Measurements from ENCODE around the gene DUSP16. TPM values are rescaled to one million over a fixed set of nuclear protein-coding genes. Genes with fewer than 3 reads are reported as not detected.

DUSP16 gene
- total RNA-seq, 2 experiments from 2014 or later = 45.7 to 47.2 TPM

- intact Hi-C loops (cut with micrococcal nuclease) = loop anchor here (2.0 to 5.0 kb wide), 3 partner anchors 55 to 249 kb away; no protein-coding TSS in a partner anchor
- Mint-ChIP-seq H3K27me3 (ENCODE audit: low read depth) (no peaks in the 10 kb centered on the region), H3K9me3 (peaks cover under 1% of the 10 kb centered on the region), H3K4me1 (ENCODE audit: low read depth) (peaks cover 36% of the 10 kb centered on the region), H3K4me3 (peak overlapping the region; percentile 68), H3K27ac (no peak overlapping the region), H3K36me3 (ENCODE audit: low read depth) (peaks cover 14% of the 10 kb centered on the region)
- CTCF ChIA-PET = interaction anchor here (1.1 to 1.7 kb wide), 3 partner anchors 37 to 95 kb away, joined by 3 to 7 read pairs (median 5); no protein-coding TSS in a partner anchor
- DNase-seq = no peak
These were observed 2.9 kb downstream of the DUSP16 start for GRCh38 chr12:12559719-12560296.

GRCh38 chr12:12558291-12558690 lies 4.4 kb downstream of the DUSP16 start:
- H3K27ac Mint-ChIP-seq = no peak overlapping the region
- no peak overlapping the region for H3K4me3 Mint-ChIP-seq
- no peaks in the 10 kb centered on the region for H3K9me3 Mint-ChIP-seq
- no peak for DNase-seq
- intact Hi-C loops (cut with micrococcal nuclease) = no loop called here
- peaks cover 16% of the 10 kb centered on the region for H3K36me3 Mint-ChIP-seq (ENCODE audit: low read depth)
- CTCF ChIA-PET = interaction anchor here (1.4 to 1.7 kb wide), 3 partner anchors 35 to 48 kb away, joined by 3 to 7 read pairs (median 3); no protein-coding TSS in a partner anchor
- peaks cover 32% of the 10 kb centered on the region for H3K4me1 Mint-ChIP-seq (ENCODE audit: low read depth)
- no peaks in the 10 kb centered on the region for H3K27me3 Mint-ChIP-seq (ENCODE audit: low read depth)

GRCh38 chr12:12557733-12558132 lies 4.9 kb downstream of the DUSP16 start:
- H3K36me3 Mint-ChIP-seq (ENCODE audit: low read depth) = peaks cover 17% of the 10 kb centered on the region
- intact Hi-C loops (cut with micrococcal nuclease) = no loop called here
- peaks cover 28% of the 10 kb centered on the region for H3K4me1 Mint-ChIP-seq (ENCODE audit: low read depth)
- no peak for DNase-seq
- H3K27ac Mint-ChIP-seq = no peak overlapping the region
- H3K9me3 Mint-ChIP-seq = no peaks in the 10 kb centered on the region
- no peaks in the 10 kb centered on the region for H3K27me3 Mint-ChIP-seq (ENCODE audit: low read depth)
- H3K4me3 Mint-ChIP-seq = no peak overlapping the region
- CTCF ChIA-PET = interaction anchor here (1.4 to 1.7 kb wide), 2 partner anchors 35 to 47 kb away, joined by 3 to 7 read pairs; no protein-coding TSS in a partner anchor

GRCh38 chr12:12555656-12556055 lies 7.0 kb downstream of the DUSP16 start:
- CTCF ChIA-PET = interaction anchor here (1.1 kb wide), 1 partner anchor 228 kb away, joined by 7 read pairs; no protein-coding TSS in a partner anchor
- DNase-seq = no peak
- Mint-ChIP-seq H3K27ac (no peak overlapping the region), H3K4me3 (no peak overlapping the region), H3K9me3 (no peaks in the 10 kb centered on the region), H3K36me3 (ENCODE audit: low read depth) (peaks cover 16% of the 10 kb centered on the region), H3K4me1 (ENCODE audit: low read depth) (peaks cover 31% of the 10 kb centered on the region), H3K27me3 (ENCODE audit: low read depth) (no peaks in the 10 kb centered on the region)
- intact Hi-C loops (cut with micrococcal nuclease) = no loop called here

GRCh38 chr12:12553208-12553785 lies 9.4 kb downstream of the DUSP16 start:
- H3K27me3 Mint-ChIP-seq (ENCODE audit: low read depth) = no peaks in the 10 kb centered on the region
- no peak overlapping the region for H3K4me3 Mint-ChIP-seq
- CTCF ChIA-PET = interaction anchor here (1.9 kb wide), 1 partner anchor 11 kb away, joined by 7 read pairs; the partner anchor contains the start of gene DUSP16
- H3K4me1 Mint-ChIP-seq (ENCODE audit: low read depth) = peaks cover 24% of the 10 kb centered on the region
- peaks cover 11% of the 10 kb centered on the region for H3K36me3 Mint-ChIP-seq (ENCODE audit: low read depth)
- no peak for DNase-seq
- intact Hi-C loops (cut with micrococcal nuclease) = no loop called here
- H3K9me3 Mint-ChIP-seq = no peaks in the 10 kb centered on the region
- H3K27ac Mint-ChIP-seq = no peak overlapping the region

- DNase-seq = no peak
- intact Hi-C loops (cut with micrococcal nuclease) = no loop called here
- H3K9me3 Mint-ChIP-seq = no peaks in the 10 kb centered on the region
- no peaks in the 10 kb centered on the region for H3K27me3 Mint-ChIP-seq (ENCODE audit: low read depth)
- no peak overlapping the region for H3K4me3 Mint-ChIP-seq
- CTCF ChIA-PET = interaction anchor here (0.6 kb wide), 2 partner anchors 187 to 190 kb away, joined by 3 to 5 read pairs; no protein-coding TSS in a partner anchor
- H3K4me1 Mint-ChIP-seq (ENCODE audit: low read depth) = peaks cover 25% of the 10 kb centered on the region
- no peak overlapping the region for H3K27ac Mint-ChIP-seq
- peaks cover 10% of the 10 kb centered on the region for H3K36me3 Mint-ChIP-seq (ENCODE audit: low read depth)
These were observed 11.5 kb downstream of the DUSP16 start for GRCh38 chr12:12551115-12551514.

- H3K4me3 Mint-ChIP-seq = no peak overlapping the region
- no peak overlapping the region for H3K27ac Mint-ChIP-seq
- H3K27me3 Mint-ChIP-seq (ENCODE audit: low read depth) = no peaks in the 10 kb centered on the region
- no peak for DNase-seq
- peaks cover 11% of the 10 kb centered on the region for H3K36me3 Mint-ChIP-seq (ENCODE audit: low read depth)
- CTCF ChIA-PET = interaction anchor here (0.7 kb wide), 1 partner anchor 94 kb away, joined by 7 read pairs; no protein-coding TSS in a partner anchor
- H3K4me1 Mint-ChIP-seq (ENCODE audit: low read depth) = peaks cover 25% of the 10 kb centered on the region
- intact Hi-C loops (cut with micrococcal nuclease) = no loop called here
- no peaks in the 10 kb centered on the region for H3K9me3 Mint-ChIP-seq
These were observed 12.4 kb downstream of the DUSP16 start for GRCh38 chr12:12550277-12550676.

- CTCF ChIA-PET = interaction anchor here (0.5 to 0.7 kb wide), 2 partner anchors 93 to 954 kb away, joined by 3 to 7 read pairs; no protein-coding TSS in a partner anchor
- Mint-ChIP-seq H3K27me3 (ENCODE audit: low read depth) (no peaks in the 10 kb centered on the region), H3K36me3 (ENCODE audit: low read depth) (peaks cover 10% of the 10 kb centered on the region), H3K27ac (no peak overlapping the region), H3K4me3 (no peak overlapping the region), H3K4me1 (ENCODE audit: low read depth) (peaks cover 20% of the 10 kb centered on the region), H3K9me3 (no peaks in the 10 kb centered on the region)
- intact Hi-C loops (cut with micrococcal nuclease) = no loop called here
- DNase-seq = no peak
These were observed 13.2 kb downstream of the DUSP16 start for GRCh38 chr12:12549426-12549825.

GRCh38 chr12:12548713-12549112 lies 13.9 kb downstream of the DUSP16 start:
- Mint-ChIP-seq H3K4me1 (ENCODE audit: low read depth) (peaks cover 25% of the 10 kb centered on the region), H3K9me3 (no peaks in the 10 kb centered on the region), H3K27me3 (ENCODE audit: low read depth) (no peaks in the 10 kb centered on the region), H3K4me3 (no peak overlapping the region), H3K27ac (no peak overlapping the region), H3K36me3 (ENCODE audit: low read depth) (peaks cover 9% of the 10 kb centered on the region)
- intact Hi-C loops (cut with micrococcal nuclease) = no loop called here
- CTCF ChIA-PET = interaction anchor here (1.2 kb wide), 1 partner anchor 188 kb away, joined by 3 read pairs; no protein-coding TSS in a partner anchor
- no peak for DNase-seq

GRCh38 chr12:12546314-12546772 lies 16.3 kb downstream of the DUSP16 start:
- H3K27ac Mint-ChIP-seq = no peak overlapping the region
- peaks cover 15% of the 10 kb centered on the region for H3K36me3 Mint-ChIP-seq (ENCODE audit: low read depth)
- H3K4me3 Mint-ChIP-seq = no peak overlapping the region
- CTCF ChIA-PET = no interaction called here
- H3K27me3 Mint-ChIP-seq (ENCODE audit: low read depth) = no peaks in the 10 kb centered on the region
- H3K4me1 Mint-ChIP-seq (ENCODE audit: low read depth) = peaks cover 30% of the 10 kb centered on the region
- DNase-seq = no peak
- intact Hi-C loops (cut with micrococcal nuclease) = no loop called here
- H3K9me3 Mint-ChIP-seq = no peaks in the 10 kb centered on the region

- no peak overlapping the region for H3K4me3 Mint-ChIP-seq
- no peaks in the 10 kb centered on the region for H3K27me3 Mint-ChIP-seq (ENCODE audit: low read depth)
- no peak for DNase-seq
- intact Hi-C loops (cut with micrococcal nuclease) = no loop called here
- H3K9me3 Mint-ChIP-seq = no peaks in the 10 kb centered on the region
- H3K36me3 Mint-ChIP-seq (ENCODE audit: low read depth) = peaks cover 18% of the 10 kb centered on the region
- H3K27ac Mint-ChIP-seq = no peak overlapping the region
- H3K4me1 Mint-ChIP-seq (ENCODE audit: low read depth) = peaks cover 29% of the 10 kb centered on the region
- CTCF ChIA-PET = interaction anchor here (0.9 to 1.4 kb wide), 2 partner anchors 13 to 19 kb away, joined by 3 read pairs; partner anchors contain the start of gene DUSP16
These were observed 18.7 kb downstream of the DUSP16 start for GRCh38 chr12:12543959-12544358.

GRCh38 chr12:12542964-12543363 lies 19.7 kb downstream of the DUSP16 start:
- intact Hi-C loops (cut with micrococcal nuclease) = no loop called here
- CTCF ChIA-PET = no interaction called here
- H3K4me1 Mint-ChIP-seq (ENCODE audit: low read depth) = peaks cover 25% of the 10 kb centered on the region

More at GRCh38 chr12:12542964-12543363, 19.7 kb downstream of the DUSP16 start:
- H3K27ac Mint-ChIP-seq = no peak overlapping the region
- no peaks in the 10 kb centered on the region for H3K9me3 Mint-ChIP-seq
- H3K4me3 Mint-ChIP-seq = no peak overlapping the region
- DNase-seq = no peak
- H3K36me3 Mint-ChIP-seq (ENCODE audit: low read depth) = peaks cover 19% of the 10 kb centered on the region
- no peaks in the 10 kb centered on the region for H3K27me3 Mint-ChIP-seq (ENCODE audit: low read depth)
